Effector memory CD4-positive, alpha-beta T cell (primary cell): ENCODE measurements around the gene USP7.

Source experiments
- DNase-seq, 3 donors: peaks; one replicate each; pipeline ENCODE4 v3.0.0-alpha.2; 2020
- H3K27ac ChIP-seq: 2 replicates; pipeline ENCODE4 v1.7.0; 2013; ENCODE audit warnings: mild to moderate bottlenecking, low read length, moderate library complexity; ENCODE audit not compliant: insufficient read depth, poor library complexity, severe bottlenecking
- H3K27me3 ChIP-seq: replicated peaks from 2 replicates; pipeline ENCODE4 v1.7.0; 2013; ENCODE audit warnings: mild to moderate bottlenecking, low read length; ENCODE audit not compliant: insufficient read depth, control insufficient read depth, poor library complexity, severe bottlenecking
- H3K36me3 ChIP-seq: 2 replicates; pipeline ENCODE4 v1.7.0; 2013; ENCODE audit warnings: mild to moderate bottlenecking, low read length, moderate library complexity; ENCODE audit not compliant: control insufficient read depth, insufficient read depth
- H3K4me1 ChIP-seq: 2 replicates; pipeline ENCODE4 v1.7.0; 2013; ENCODE audit warnings: low read length, mild to moderate bottlenecking; ENCODE audit not compliant: control insufficient read depth, insufficient read depth, poor library complexity, severe bottlenecking
- H3K4me3 ChIP-seq: 2 replicates; pipeline ENCODE4 v1.7.0; 2013; ENCODE audit warnings: low read length, low read depth, mild to moderate bottlenecking; ENCODE audit not compliant: insufficient read depth, poor library complexity, severe bottlenecking
- H3K9me3 ChIP-seq: 2 replicates; pipeline ENCODE4 v1.7.0; 2013; ENCODE audit warnings: mild to moderate bottlenecking, low read length, moderate library complexity; ENCODE audit not compliant: control insufficient read depth

The USP7 gene

GRCh38 chr16:8905795-8906591, 57.7 kb downstream of the USP7 start:
- H3K36me3 ChIP-seq = peaks cover 90% of the 10 kb centered on the region

GRCh38 chr16:8905168-8905762, 58.4 kb downstream of the USP7 start:
- Histone ChIP-seq H3K36me3 (peaks cover 90% of the 10 kb centered on the region), H3K27ac (no peak overlapping the region)
- no peak for DNase-seq

More at GRCh38 chr16:8905795-8906591, 57.7 kb downstream of the USP7 start:
- no peak for DNase-seq
- Histone ChIP-seq H3K27ac (no peak overlapping the region), H3K4me3 (no peak overlapping the region), H3K9me3 (no peaks in the 10 kb centered on the region), H3K27me3 (no peaks in the 10 kb centered on the region), H3K4me1 (peaks cover 14% of the 10 kb centered on the region)

GRCh38 chr16:8904018-8904430, 59.7 kb downstream of the USP7 start:
- no peaks in the 10 kb centered on the region for H3K9me3 ChIP-seq
- no peak for DNase-seq
- H3K4me1 ChIP-seq = peaks cover 7% of the 10 kb centered on the region
- H3K36me3 ChIP-seq = peaks cover 94% of the 10 kb centered on the region
- H3K4me3 ChIP-seq = no peak overlapping the region
- no peaks in the 10 kb centered on the region for H3K27me3 ChIP-seq
- no peak overlapping the region for H3K27ac ChIP-seq

More at GRCh38 chr16:8905168-8905762, 58.4 kb downstream of the USP7 start:
- Histone ChIP-seq H3K9me3 (no peaks in the 10 kb centered on the region), H3K4me1 (peaks cover 13% of the 10 kb centered on the region), H3K4me3 (no peak overlapping the region), H3K27me3 (no peaks in the 10 kb centered on the region)

- Histone ChIP-seq H3K36me3 (peaks cover 95% of the 10 kb centered on the region), H3K27ac (no peak overlapping the region), H3K4me1 (no peaks in the 10 kb centered on the region), H3K4me3 (no peak overlapping the region), H3K9me3 (no peaks in the 10 kb centered on the region), H3K27me3 (no peaks in the 10 kb centered on the region)
- DNase-seq = no peak
Measured at GRCh38 chr16:8903004-8903403, 60.7 kb downstream of the USP7 start.

GRCh38 chr16:8901320-8901861, 62.3 kb downstream of the USP7 start:
- Histone ChIP-seq H3K9me3 (no peaks in the 10 kb centered on the region), H3K27me3 (no peaks in the 10 kb centered on the region), H3K27ac (no peak overlapping the region), H3K4me3 (no peak overlapping the region), H3K36me3 (peaks cover 94% of the 10 kb centered on the region), H3K4me1 (no peaks in the 10 kb centered on the region)
- DNase-seq = no peak

GRCh38 chr16:8900343-8900742, 63.4 kb downstream of the USP7 start:
- no peaks in the 10 kb centered on the region for H3K27me3 ChIP-seq
- H3K4me1 ChIP-seq = no peaks in the 10 kb centered on the region
- DNase-seq = no peak
- H3K4me3 ChIP-seq = no peak overlapping the region
- no peaks in the 10 kb centered on the region for H3K9me3 ChIP-seq
- no peak overlapping the region for H3K27ac ChIP-seq
- H3K36me3 ChIP-seq = peaks cover 91% of the 10 kb centered on the region

- Histone ChIP-seq H3K36me3 (peaks cover 91% of the 10 kb centered on the region), H3K9me3 (no peaks in the 10 kb centered on the region)
Measured at GRCh38 chr16:8899709-8900317, 63.9 kb downstream of the USP7 start.

GRCh38 chr16:8898660-8899318, 64.9 kb downstream of the USP7 start:
- Histone ChIP-seq H3K27me3 (no peaks in the 10 kb centered on the region), H3K9me3 (no peaks in the 10 kb centered on the region), H3K4me3 (no peak overlapping the region), H3K27ac (no peak overlapping the region), H3K4me1 (no peaks in the 10 kb centered on the region), H3K36me3 (peaks cover 94% of the 10 kb centered on the region)
- DNase-seq = no peak

More at GRCh38 chr16:8899709-8900317, 63.9 kb downstream of the USP7 start:
- Histone ChIP-seq H3K27ac (no peak overlapping the region), H3K4me3 (no peak overlapping the region), H3K27me3 (no peaks in the 10 kb centered on the region), H3K4me1 (no peaks in the 10 kb centered on the region)
- no peak for DNase-seq

- no peak overlapping the region for H3K4me3 ChIP-seq
- H3K4me1 ChIP-seq = peaks cover 4% of the 10 kb centered on the region
- H3K27me3 ChIP-seq = no peaks in the 10 kb centered on the region
- H3K27ac ChIP-seq = no peak overlapping the region
- no peaks in the 10 kb centered on the region for H3K9me3 ChIP-seq
- no peak for DNase-seq
- H3K36me3 ChIP-seq = peaks cover 81% of the 10 kb centered on the region
Measured at GRCh38 chr16:8894736-8895334, 68.9 kb downstream of the USP7 start.
